Limb (tissue), 2 donors: Measurements from ENCODE around the gene PLPPR3.

ENCODE experiments used
- DNase-seq, 2 donors: peaks; one replicate each; pipeline ENCODE4 v3.0.0-alpha.2; 2016; ENCODE audit errors: extremely low spot score in 2 of 2

PLPPR3 gene

DNA sequence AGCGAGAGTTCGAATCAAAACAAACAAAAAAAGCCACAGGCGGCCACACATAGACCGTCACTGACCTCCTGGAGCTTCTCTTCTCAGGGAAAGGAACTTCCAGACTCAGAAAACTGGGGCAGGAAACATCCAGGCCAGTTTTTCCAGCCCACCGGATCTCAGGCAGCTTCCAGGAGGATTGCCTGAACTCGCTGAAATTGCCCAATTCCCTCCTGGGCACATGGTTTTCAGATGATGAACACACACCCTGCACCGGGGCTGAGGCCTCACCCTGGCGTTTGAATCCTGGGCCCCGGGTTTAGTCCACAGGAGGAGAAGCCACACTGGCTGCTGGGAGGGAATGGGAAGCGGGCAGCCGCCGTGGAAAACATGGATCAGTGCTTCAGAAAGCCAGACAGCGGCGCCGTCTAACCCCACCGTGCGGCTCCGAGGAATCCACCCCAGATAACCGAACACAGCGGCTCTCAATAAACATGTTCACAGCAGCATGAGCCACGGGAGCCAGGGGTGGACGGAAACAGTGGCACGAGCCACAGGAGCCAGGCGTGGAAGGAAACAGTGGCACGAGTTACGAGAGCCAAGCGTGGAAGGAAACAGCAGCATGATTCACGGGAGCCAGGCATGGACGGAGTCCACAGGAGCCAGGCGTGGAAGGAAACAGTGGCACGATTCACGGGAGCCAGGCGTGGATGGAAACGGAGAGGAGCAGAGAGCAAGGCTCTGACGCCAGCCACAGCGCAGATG lies 42.7 kb downstream of the PLPPR3 start:
- DNase-seq: peak in 1 of 2 donors; percentile 60

DNA sequence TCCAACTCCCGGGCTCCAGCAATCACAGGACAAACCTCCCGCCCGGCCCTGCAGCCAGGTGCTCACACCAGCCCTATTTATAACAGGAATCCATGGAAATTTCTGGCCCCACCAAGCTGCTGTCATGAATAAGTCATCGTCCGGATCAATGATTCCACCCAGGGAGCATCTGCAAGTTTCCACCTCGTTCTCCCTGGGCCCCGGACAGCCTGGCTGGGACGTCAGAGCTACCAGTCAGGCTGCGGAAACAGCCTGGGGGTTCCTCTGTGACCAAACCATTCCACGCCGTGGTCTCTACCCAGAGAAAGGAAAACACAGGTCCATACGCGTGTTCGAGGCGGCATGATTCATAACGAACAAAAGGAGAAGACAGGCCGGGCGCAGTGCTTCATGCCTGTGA lies 45.2 kb downstream of the PLPPR3 start:
- no peak for DNase-seq

DNA sequence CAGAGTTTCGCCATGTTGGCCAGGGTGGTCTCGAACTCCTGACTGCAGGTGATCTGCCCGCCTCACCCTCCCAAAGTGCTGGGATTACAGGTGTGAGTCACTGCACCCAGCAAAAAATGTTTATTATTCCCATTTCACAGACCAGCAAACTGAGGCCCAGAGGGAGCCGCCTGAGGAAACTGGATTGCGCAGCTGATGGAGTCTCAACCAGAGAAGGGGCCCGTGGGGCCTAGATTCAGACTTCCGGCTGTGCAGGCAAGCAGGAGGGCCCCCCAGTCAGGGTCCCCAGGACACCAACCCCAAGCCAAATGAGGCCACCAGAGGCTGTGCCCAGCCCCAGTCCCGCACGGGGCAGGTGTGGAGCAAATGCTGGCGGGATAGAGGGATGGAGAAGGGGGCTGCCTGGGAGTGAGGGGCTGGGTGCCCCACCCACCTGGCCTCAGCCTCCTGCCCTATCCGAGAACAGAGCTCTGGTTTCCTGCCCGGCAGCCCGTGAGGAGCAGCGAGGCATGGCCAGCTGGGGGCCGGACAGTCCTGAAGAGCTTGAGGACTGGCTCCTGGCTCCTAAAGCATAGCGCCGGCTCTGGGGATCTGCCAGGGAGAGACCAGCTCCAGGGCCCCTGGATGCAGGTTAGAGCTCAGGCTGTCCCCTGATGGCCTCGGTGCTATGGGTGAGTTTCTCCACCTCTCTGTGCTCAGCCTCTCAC lies 48.9 kb downstream of the PLPPR3 start:
- DNase-seq: no peak

DNA sequence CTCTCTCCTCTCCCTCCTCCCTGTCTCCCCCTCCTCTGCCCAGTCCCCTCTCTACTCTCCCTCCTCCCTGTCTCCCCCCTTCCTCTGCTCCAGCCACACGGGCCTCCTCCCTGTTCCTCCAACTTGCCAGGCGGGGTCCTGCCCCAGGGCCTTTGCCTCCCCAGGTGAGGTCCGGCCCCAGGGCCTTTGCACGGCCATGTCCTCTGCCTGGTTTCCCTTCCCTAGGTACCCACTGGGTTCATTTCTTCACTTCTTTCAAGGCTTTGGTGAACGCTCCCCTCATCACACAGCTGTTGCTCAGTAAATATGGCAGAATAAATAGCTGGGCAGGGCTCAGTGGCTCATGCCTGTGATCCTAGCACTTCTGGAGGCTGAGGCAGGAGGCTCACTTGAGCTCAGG lies 49.7 kb downstream of the PLPPR3 start:
- DNase-seq: no peak

DNA sequence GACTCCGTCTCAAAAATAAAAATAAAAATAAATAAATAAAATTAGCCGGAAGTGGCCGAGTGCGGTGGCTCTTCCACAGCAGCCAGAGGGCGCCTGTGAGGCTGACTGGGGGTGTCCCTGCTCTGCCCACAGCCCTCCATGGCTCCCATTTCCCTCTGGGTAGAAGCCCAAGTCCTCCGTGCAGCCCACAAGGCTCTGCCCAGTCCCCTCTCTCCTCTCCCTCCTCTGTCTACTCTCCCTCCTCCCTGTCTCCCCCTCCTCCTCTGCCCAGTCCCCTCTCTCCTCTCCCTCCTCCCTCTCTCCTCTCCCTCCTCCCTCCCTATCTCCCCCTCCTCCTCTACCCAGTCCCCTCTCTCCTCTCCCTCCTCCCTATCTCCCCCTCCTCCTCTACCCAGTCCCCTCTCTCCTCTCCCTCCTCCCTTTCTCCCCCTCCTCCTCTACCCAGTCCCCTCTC lies 50.4 kb downstream of the PLPPR3 start:
- no peak for DNase-seq

DNA sequence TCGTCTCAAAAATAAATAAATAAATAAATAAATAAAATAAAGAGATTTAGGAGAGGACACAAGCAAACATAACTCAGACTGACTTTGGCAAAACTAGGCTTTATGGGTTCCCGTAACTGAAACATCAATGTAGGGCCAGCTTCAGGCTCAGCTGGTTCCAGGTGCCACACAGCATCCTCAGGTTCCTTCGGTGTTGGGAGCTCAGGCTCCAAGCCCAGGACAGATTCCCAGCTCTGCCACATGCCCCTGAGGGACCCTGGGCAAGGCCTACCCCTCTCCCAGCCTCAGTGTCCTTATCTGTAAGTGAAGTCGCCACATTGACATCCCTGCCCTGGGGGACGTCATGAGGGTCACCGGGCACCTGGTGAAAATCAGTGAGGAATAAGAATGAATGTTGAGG lies 52.1 kb downstream of the PLPPR3 start:
- no peak for DNase-seq

DNA sequence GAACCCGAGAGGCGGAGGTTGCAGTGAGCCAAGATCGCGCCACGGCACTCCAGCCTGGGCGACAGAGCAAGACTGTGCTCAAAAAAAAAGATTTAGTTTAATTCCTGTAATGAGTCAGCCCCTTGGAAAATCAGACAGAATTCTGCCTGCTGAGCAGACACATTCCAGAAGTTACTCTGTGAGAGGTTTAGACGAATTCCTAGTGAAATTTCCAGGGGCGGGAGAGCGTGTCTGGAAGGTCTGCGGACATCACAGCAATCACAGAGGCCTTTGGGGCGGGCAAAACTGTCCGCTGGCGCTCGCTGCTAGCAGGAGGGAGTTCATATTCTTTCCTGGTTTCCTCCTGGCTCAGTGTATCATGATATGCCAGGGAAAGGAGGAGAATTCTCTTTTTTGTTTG lies 53.3 kb downstream of the PLPPR3 start:
- DNase-seq: no peak

DNA sequence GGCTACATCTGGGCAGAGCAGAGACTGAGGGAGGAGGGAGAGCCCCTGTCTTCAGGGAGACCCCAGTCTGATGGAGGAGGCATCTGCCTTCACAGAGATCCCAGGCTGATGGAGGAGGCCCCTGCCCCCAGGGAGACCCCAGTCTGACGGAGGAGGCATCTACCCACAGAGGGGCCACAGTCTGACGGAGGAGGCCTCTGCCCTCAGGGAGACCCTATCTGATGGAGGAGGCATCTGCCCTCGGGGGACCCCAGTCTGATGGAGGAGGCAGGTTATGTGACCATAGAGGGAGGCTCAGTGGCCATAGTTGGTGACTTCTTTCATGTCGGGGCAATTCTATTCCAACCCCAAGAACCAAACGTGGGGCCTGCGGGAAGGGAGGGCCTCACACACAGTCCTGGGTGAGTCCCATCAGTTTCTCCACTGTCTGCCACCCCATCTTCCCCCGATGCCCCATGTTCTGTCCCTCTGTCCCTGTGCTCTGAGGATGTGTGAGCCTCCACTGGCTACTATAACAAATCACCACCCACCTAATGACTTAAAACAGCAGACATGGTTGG lies 56.5 kb downstream of the PLPPR3 start:
- no peak for DNase-seq

DNA sequence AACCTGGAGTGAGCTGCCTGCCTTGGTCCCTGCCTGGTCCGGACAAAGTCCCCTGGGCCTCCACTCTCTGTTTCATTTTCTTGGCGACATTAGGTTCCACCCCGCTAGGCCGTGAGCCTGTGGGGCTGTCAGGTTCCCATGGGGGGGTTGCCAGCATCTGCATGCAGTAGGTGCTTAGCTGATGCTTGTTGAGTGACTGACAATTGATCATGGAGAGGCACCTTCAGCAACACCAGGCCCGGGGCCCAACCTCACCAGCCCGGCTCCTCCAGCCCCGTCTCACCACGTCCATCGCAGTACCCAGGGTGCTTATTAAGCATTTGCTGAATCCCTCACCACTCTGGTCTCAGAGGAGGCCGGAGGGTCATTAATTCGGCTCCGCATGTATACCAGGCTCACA lies 57.5 kb downstream of the PLPPR3 start:
- no peak for DNase-seq

DNA sequence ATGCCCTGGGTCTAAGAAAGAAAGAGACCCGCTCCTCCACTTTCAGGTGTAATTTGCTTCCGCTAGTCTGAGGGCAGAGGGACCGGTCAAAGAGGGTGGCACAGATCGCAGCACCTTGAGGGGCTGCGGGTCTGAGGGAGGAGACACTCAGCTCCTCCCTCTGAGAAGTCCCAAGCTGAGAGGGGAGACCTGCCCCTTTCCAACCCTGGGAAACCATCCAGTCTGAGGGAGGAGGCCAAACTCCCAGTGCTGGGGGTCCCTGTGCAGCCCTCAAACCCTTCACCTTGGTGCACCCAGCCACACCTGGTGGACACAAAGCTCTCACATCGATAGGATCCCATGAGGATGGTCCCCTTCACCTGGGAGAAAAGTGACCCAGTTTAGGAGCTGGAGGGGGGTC lies 57.9 kb downstream of the PLPPR3 start:
- DNase-seq: no peak

DNA sequence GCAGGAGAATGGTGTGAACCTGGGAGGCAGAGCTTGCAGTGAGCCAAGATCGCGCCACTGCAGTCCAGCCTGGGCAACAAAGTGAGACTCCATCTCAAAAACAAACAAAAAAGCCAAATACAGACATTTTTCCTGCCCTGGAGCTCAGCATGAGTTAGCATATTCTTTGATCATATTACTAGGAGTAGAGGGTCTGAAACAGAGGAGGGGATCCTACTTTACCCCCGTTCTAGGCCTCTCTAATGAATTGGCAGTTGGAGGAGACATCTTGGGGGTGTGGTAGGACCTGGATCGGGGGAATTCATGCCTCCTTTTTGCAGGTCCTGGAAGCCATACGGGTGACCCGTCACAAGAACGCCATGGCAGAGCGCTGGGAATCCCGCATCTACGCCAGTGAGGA lies 58.6 kb downstream of the PLPPR3 start:
- DNase-seq: no peak
